ENCODE data around the gene POP5. TPM values are rescaled to one million over a fixed set of nuclear protein-coding genes. Genes with fewer than 3 reads are reported as not detected.

POP5 gene
- total RNA-seq, 3 donors from 2014 or later: 29.5 to 44.3 (median 37.7) TPM

DNA sequence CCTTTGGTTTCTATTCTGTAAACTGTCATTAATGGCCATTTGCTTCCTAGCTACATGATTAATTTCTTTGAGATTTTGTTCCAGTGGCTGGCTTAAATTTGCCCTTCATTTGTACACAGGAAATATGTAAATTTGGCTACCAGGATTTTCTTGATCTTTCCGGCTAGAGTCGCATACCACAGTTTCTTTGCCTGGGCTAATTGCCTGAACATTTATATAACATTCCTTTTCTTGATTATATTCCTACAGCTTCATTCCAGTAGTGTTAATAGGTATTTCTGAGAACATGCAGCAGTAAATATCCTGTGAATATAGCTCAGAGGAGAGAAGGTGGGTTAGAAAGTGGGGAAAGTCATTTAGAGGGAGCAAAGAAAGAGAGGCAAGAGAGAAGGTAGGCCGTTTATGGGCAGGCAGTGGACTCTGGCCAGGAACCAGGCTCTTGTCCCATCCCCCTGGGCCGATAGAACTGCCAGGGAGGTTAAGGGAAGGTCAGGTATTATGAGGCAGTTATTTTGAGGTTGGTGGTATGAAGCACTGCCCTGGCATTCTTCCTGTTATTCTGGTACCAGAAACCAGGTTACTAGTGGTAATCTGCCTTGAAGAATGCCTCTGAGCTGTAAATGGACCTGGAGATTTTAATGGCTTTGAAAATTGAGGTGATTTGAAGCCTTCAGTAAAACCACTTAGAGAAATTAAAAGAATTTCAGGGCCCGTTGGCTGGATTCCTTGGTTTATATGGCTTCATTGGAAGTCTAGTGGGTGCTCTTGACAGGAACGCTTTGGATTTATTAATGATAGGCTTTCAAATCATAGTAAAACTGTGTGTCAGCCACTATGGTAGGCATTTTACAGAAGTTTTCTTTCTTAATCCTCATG is 42.7 kb downstream of the POP5 start:
- DNase-seq: peak; percentile 74 to 75 (median 75)
- ATAC-seq: peak; percentile 75
- Histone ChIP-seq H3K36me3 (ENCODE audit: low read depth) (no peaks in the 10 kb centered on the region), H3K4me3 (no peak overlapping the region), H3K4me1 (ENCODE audit: low read depth) (peaks cover 59% of the 10 kb centered on the region), H3K9me3 (no peaks in the 10 kb centered on the region)
- TF ChIP-seq, protein P1, sequence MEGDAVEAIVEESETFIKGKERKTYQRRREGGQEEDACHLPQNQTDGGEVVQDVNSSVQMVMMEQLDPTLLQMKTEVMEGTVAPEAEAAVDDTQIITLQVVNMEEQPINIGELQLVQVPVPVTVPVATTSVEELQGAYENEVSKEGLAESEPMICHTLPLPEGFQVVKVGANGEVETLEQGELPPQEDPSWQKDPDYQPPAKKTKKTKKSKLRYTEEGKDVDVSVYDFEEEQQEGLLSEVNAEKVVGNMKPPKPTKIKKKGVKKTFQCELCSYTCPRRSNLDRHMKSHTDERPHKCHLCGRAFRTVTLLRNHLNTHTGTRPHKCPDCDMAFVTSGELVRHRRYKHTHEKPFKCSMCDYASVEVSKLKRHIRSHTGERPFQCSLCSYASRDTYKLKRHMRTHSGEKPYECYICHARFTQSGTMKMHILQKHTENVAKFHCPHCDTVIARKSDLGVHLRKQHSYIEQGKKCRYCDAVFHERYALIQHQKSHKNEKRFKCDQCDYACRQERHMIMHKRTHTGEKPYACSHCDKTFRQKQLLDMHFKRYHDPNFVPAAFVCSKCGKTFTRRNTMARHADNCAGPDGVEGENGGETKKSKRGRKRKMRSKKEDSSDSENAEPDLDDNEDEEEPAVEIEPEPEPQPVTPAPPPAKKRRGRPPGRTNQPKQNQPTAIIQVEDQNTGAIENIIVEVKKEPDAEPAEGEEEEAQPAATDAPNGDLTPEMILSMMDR (IDR thresholded peaks at IDR 0.05): no peak
- intact Hi-C loops (cut with DNase I, micrococcal nuclease): loop anchor here in 1 of 2 donors (5.0 kb wide), 1 partner anchor 41 kb away; the partner anchor contains the start of gene DYNLL1

GRCh38 chr12:120537856-120538220 is 43.4 kb downstream of the POP5 start:
- Histone ChIP-seq H3K9me3 (no peaks in the 10 kb centered on the region), H3K4me3 (no peak overlapping the region), H3K36me3 (ENCODE audit: low read depth) (no peaks in the 10 kb centered on the region), H3K4me1 (ENCODE audit: low read depth) (peaks cover 55% of the 10 kb centered on the region)
- TF ChIP-seq, protein P1 (IDR thresholded peaks at IDR 0.05): no peak
- ATAC-seq: no peak
- DNase-seq: no peak
- intact Hi-C loops (cut with DNase I, micrococcal nuclease): loop anchor here in 1 of 2 donors (5.0 kb wide), 1 partner anchor 41 kb away; the partner anchor contains the start of gene DYNLL1

DNA sequence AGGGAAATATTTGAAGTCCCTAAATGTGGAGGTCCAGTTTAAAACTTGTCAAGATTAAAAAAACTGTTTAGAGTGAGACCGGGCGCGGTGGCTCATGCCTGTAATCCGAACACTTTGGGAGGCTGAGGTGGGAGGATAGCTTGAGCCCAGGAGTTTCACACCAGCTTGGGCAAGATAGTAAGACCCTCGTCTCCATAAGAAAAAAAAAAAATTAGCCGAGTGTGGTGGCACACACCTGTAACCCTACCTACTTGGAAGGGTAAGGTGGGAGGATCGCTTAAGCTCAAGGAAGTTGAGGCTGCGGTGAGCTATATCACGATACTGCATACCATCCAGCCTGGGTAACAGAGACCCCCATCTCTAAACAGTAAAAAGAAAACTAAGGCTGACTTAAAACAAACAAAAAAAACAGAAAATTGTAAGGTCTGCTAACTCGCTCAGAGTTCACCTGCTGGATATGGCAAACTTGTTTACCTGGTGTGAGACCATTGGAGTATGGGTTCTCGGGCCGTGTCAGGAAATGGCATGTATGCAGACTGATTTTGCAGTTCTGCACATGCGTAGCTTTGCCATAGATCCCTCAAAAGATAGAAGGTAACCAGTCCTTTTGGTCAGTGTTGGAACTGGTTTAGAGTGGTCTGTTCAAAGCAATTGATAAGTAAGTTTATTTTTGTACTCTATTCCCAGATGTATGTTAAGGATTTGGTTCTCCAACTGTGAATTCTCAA is 45.0 kb downstream of the POP5 start:
- no peaks in the 10 kb centered on the region for H3K9me3 ChIP-seq
- H3K4me3 ChIP-seq: no peak overlapping the region
- peak; percentile 25 for ATAC-seq
- intact Hi-C loops (cut with DNase I, micrococcal nuclease): loop anchor here in 1 of 2 donors (5.0 kb wide), 1 partner anchor 39 kb away; the partner anchor contains the start of gene DYNLL1
- no peaks in the 10 kb centered on the region for H3K36me3 ChIP-seq (ENCODE audit: low read depth)
- peak in 1 of 3 donors; percentile 54 for DNase-seq
- TF ChIP-seq, protein P1 (IDR thresholded peaks at IDR 0.05): no peak
- peaks cover 52% of the 10 kb centered on the region for H3K4me1 ChIP-seq (ENCODE audit: low read depth)

- Histone ChIP-seq H3K4me3 (peak overlapping the region; percentile 99), H3K9me3 (no peaks in the 10 kb centered on the region), H3K36me3 (ENCODE audit: low read depth) (no peaks in the 10 kb centered on the region), H3K4me1 (ENCODE audit: low read depth) (peaks cover 41% of the 10 kb centered on the region)
- peak; percentile 59 for ATAC-seq
- TF ChIP-seq, protein P1 (IDR thresholded peaks at IDR 0.05): no peak
- peak; percentile 58 to 75 (median 74) for DNase-seq
- intact Hi-C loops (cut with DNase I, micrococcal nuclease): loop anchor here in 1 of 2 donors (5.0 kb wide), 1 partner anchor 38 kb away; the partner anchor contains the start of gene DYNLL1
Observed at GRCh38 chr12:120534703-120535655, 46.2 kb downstream of the POP5 start.
